NCI-H774 (cell line): ENCODE data around the gene DEAF1.

ENCODE experiments used
- DNase-seq: peaks from one replicate; lab custom pipeline; 2025; lab: John Stamatoyannopoulos, UW

DEAF1 gene

DNA sequence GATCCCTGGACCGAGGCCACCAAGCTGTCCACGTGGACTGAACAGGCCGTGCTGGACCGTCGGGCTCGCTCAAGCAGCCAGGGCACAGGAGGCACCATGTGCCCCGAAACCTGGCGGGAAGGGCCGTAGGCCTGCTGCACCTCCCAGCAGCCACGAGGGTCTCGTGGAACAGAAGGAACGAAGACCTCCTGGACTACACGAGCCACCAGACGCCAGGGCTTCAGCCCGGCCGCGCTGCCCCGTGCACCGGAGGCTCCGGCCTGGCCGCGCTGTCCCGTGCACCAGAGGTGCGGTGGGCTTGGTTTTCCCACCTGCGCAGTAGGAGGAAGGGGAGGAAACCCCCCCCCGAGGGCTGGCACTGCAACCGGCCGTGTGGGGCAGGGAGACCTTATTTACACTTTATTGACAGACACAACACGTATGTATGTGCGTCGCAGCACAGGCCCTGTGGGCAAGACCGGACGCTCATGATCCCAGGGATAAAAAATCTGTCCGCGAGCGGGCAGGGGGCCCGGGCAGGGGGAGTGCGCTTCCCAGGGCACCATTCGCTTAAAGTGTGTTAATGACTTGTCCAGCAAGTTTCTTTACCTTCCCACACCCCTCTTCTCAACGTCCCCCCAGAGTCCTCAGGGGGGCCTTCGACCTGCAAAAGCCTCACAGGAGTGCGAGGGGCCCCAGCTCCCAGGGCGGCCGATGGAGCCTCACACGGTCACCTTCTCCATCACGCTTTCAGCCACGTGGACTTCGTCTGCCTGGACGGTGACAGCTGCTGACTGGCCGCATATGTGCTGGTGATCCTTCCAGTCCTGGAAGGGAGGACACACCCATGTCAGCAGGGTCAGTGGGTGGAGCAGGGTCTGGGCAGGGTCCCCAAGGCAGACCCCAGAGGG is 50.9 kb downstream of the DEAF1 start:
- no peak for DNase-seq

DNA sequence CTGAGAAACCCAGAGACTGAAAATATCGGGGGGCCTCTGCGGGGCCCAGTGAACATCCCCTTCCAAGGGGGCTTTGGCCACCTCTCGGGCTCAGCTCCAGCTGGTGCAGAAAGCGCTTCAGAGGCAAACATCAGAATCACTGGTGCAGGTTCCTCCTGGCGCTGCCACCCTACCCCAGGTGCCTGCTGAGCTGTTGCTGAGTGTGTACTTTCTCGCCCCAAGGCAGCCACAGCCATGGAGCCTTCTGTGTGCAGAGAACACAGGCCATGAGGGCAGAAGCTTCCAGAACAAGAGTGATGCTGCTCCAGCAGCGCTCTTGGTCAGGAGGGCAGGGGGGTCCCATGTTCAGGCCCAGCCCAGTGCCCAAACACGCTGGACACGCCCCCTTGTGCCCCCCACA is 51.7 kb downstream of the DEAF1 start:
- no peak for DNase-seq

DNA sequence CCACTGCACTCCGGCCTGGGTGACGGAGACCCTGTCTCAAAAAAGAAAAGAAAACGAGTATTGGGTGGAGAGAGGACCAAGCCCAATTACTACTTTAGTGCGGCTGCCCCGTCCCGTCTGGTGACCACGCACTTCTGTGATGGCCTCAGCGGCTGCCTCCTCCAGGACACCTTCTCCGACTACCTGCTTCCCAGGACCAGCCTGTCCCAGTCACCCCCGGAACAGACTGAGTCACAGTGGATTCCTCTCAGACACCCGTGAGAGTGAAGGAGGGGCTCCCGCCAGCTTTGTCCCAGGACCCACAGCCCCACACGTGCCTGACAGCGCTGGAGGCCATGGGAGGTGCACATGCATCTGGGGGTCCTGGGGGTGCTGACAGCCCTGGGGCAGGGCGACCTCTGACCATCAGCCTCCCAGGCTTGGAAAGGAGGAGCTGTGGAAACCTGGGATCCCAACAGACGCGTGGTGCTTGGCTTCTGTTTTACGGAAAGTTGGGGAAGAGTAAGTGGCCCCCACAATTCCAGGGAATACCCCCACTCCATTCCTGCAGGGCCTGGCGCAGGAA is 53.1 kb downstream of the DEAF1 start:
- no peak for DNase-seq

DNA sequence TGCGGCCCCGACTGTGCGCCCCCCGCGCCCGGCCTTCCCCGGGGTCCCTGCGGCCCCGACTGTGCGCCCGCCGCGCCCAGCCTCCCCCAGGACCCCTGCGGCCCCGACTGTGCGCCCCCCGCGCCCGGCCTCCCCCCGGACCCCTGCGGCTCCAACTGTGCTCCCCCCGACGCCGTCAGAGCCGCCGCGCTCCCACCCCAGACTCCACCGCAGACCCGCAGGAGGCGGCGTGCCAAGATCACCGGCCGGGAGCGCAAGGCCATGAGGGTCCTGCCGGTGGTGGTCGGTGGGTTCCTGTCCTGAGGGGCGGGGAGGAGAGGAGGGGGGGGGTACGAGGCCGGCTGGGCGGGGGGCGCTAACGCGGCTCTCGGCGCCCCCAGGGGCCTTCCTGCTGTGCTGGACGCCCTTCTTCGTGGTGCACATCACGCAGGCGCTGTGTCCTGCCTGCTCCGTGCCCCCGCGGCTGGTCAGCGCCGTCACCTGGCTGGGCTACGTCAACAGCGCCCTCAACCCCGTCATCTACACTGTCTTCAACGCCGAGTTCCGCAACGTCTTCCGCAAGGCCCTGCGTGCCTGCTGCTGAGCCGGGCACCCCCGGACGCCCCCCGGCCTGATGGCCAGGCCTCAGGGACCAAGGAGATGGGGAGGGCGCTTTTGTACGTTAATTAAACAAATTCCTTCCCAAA is 54.9 kb downstream of the DEAF1 start:
- DNase-seq: no peak

DNA sequence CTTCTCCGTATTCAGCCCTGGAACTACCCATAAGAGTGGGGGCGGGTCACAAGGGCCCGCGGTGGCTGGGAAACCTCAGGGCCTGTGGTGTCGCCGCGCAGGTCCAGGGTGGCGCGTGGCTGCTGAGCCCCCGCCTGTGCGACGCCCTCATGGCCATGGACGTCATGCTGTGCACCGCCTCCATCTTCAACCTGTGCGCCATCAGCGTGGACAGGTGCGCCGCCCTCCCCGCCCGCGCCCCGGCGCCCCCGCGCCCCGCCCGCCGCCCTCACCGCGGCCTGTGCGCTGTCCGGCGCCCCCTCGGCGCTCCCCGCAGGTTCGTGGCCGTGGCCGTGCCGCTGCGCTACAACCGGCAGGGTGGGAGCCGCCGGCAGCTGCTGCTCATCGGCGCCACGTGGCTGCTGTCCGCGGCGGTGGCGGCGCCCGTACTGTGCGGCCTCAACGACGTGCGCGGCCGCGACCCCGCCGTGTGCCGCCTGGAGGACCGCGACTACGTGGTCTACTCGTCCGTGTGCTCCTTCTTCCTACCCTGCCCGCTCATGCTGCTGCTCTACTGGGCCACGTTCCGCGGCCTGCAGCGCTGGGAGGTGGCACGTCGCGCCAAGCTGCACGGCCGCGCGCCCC is 55.6 kb downstream of the DEAF1 start:
- DNase-seq: no peak

DNA sequence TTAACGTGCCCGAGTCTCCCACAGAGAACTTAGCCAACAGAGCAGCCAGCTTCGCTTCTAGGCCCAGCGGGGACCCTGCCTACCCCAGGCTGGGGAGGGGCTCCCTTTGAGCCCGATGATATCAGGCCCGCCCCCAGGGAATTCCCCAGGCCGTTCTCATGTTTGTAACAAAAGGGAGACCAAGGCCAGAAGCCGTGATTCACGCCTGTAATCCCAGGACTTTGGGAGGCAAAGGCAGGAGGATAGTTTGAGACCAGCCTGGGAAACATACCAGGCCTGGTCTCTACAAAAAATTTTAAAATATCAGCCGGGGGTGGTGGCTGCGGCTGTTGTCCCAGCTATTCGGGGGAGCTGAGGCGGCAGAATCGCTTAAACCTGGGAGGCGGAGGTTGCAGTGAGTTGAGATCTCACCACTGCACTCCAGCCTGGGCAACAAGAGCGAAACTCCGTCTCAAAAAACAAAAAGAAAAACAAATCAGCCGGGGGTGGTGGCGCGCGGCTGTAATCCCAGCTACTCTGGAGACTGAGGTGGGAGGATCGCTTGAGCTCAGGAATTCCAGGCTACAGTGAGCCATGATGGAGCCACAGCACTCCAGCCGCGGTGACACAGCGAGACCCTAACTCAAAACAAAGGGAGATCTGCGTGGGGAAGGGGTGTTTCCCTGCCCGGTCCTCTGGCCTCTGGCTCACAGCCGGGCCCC is 56.2 kb downstream of the DEAF1 start:
- DNase-seq: no peak

DNA sequence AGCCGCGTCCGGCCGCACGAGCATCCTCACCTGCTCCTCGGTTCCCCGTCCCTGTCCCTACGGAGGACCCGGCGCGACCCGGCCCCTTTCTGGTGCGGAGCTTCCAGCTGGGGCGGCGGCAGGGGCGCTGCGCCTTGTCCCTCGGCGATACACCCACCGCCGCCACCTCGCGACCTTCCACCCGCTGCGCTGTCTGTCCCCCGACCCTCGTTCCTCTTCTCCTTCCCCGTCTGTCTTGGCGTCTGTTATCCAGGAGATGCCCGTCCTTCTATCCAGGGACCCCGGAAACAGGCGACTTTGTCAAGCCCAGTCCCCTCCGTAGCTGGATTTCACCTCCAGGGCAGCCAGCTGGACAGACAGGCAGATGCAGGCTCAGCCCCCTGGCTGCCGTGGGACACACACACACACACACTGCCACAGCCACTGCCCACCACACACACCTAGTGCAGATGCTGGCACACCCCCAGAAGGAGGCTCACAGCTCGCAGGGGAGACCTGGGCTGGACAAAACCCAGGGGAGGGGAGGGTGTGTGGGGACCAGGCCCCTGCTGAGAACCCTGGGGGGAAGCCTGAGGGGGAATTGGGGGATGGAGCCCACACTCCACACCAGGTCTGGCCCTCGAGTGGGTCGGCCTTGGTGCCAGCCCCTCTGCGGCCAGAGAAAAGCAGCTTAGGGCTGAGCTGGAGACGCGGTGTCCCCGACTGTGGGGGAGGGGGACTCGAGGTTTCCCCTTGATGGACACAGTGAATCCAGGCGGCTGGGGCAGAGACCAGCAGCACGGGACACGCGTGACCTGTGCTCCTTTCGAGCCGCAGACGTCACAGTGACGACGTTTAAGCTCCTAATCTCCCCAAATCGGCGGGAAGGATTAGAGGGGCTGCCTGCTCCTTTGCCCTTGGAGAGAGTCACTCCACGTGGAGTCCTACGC is 57.2 kb downstream of the DEAF1 start:
- DNase-seq: no peak

DNA sequence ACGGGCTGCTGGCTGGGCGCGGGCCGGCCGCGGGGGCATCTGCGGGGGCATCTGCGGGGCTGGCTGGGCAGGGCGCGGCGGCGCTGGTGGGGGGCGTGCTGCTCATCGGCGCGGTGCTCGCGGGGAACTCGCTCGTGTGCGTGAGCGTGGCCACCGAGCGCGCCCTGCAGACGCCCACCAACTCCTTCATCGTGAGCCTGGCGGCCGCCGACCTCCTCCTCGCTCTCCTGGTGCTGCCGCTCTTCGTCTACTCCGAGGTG is 57.8 kb downstream of the DEAF1 start:
- DNase-seq: no peak

DNA sequence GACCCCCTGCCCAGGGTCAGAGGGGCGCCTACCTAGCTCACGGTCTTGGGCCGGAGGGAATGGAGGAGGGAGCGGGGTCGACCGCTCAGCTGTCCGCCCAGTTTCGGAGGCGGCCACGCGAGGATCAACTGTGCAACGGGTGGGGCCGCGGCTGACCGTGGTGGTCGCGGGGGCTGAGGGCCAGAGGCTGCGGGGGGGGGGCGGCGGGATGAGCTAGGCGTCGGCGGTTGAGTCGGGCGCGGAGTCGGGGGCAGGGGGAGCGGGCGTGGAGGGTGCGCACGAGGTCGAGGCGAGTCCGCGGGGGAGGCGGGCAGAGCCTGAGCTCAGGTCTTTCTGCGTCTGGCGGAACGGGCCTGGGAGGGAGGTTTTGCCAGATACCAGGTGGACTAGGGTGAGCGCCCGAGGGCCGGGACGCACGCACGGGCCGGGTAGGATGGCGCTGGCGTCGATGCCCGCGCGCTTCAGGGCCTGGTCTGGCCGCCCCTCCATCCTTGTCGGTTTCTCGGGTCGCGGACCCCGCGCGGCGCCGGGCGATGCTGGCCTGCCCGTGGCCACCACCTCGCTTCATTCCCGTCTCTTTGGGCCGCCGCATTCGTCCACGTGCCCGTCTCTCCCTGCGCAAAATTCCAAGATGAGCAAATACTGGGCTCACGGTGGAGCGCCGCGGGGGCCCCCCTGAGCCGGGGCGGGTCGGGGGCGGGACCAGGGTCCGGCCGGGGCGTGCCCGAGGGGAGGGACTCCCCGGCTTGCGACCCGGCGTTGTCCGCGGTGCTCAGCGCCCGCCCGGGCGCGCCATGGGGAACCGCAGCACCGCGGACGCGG is 58.3 kb downstream of the DEAF1 start, which contains the start of gene DRD4:
TSS of gene DRD4 (plus strand) at position 759 of the 822 bp plus-strand sequence. CDS start at position 795, 36 bp downstream.
- no peak for DNase-seq

DNA sequence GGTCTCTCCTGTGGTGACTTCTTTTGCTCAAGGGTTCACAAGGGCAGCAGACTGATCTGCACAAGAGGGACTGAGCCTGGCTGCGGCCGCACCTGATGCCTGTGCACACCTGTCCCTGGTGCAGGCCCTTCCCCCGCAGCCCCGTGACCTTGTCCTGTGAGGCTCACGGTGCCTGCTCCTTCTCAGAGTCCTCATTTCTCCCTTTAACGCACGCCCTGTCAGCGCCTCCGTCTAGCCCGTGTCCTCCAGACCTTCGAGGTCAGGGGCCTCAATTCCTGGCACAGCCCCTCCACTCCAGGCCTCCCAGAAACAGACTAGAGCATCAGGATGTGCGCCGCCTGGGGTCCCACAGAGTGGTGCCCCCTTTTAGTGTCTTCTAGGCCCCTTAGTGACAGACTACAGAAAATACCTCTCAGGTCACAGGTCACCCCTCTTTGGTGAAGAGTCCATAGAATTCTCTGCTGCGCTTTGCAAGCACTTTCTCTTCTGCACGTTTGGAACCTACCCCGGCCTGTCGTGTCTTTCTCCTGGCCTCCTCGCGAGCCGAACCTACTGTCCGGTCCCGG is 59.0 kb downstream of the DEAF1 start:
- no peak for DNase-seq

DNA sequence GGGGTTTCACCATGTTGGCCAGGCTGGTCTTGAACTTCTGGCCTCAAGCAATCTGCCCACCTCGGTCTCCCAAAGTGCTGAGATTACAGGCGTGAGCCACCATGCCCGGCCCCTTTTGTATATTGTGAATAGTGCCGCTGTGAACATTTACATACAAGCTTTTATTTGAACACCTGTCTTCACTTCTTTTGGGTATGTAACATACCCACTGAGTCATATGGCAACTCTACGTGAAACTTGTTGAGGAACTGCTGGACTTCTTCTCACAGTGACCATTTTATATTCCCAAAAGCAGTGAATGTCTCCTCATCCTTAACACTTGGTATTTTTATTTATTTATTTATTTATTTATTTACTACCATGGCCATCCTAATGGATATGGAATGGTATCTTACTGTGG is 64.2 kb downstream of the DEAF1 start:
- no peak for DNase-seq

DNA sequence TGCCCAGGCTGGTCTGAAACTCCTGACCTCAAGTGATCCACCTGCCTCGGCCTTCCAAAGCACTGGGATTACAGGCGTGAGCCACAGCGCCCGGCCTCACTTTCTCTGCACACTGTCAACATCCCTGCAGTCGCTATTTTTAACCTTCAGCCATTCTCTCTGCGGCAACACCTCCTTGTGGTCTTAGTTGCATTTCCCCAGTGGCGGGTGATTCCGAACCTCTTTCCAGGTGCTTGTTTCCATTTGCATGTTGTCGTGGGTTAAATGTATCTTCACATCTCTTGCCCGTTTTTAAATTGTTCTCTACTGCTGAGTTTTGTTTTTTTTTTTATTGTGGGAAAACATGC is 65.8 kb downstream of the DEAF1 start:
- DNase-seq: no peak

DNA sequence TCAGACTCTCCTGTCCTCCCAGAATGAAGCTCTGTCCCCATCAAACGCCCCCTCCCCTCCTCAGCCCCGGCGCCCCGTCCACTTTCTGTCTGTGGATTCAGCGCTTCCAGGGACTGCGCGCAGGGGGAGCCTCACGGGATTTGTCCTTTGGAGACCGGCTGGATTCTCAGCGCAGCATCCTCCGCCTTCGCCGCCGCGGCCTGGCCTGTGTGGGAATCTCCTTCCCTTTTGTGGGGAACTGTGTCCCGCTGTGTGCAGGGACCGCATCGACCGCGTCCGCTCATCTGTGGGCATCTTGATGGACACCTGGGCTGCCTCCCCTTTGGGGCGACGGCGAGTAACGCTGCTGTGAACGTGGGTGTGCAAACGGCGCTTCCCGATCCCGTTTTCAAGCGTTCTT is 67.0 kb downstream of the DEAF1 start:
- no peak for DNase-seq

DNA sequence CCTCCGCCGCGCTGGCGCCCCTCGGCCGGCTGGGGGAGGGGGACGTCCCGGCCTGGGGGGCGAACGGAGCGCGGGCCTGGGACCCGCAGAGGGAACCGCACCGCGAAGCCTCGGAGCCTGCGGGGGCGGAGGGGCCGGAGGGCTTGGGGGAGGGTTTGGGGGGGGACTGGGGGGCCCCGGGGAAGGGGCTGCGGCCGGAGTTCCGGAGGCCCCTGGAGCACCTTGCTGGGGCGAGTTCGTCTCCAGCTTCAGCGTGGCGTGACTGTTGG is 67.8 kb downstream of the DEAF1 start:
- no peak for DNase-seq

DNA sequence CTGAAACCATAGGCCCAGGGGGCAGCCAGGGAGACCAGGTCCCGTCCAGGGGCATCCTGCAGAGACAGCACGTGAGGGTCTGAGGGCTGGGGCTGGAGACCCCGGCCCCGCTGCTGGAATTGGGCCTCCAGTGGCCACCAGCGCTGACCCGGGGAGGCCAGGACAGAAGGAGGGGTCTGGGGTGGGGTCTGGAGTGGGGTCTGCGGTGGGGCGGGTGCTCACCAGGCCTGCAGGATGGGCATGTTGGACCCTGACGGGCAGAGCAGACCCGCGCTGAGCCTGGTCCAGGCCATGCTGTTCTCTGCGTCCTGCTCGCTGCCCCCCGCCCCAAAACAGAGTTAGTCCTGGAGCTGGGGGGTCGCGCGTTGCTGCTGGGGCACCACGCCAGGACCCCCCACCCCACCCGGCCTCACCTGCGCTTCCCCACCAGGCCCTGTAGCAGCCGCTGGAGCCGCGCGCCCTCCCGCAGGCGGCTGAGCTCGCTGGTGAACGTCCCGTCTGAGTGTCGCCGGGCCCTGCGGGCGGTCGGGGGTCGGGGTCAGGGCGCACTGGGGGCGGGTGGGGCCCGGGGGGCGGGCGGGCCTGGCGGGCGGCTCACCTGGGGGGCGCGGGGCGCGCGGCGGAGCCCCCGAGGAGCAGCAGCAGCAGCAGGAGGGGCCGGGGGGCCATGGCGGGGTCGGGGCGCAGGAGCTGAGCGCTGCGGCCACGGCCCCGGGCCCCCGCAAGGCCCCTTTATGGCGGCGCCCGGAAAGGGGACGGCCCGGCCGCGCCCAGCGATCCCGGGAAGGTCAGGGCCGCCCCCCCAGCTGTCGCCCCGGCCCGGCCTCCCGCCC is 68.3 kb downstream of the DEAF1 start, which contains the start of gene SCT:
TSS of gene SCT (minus strand) at position 707 of the 833 bp plus-strand sequence. CDS start at position 669, 38 bp downstream.
- DNase-seq: no peak

DNA sequence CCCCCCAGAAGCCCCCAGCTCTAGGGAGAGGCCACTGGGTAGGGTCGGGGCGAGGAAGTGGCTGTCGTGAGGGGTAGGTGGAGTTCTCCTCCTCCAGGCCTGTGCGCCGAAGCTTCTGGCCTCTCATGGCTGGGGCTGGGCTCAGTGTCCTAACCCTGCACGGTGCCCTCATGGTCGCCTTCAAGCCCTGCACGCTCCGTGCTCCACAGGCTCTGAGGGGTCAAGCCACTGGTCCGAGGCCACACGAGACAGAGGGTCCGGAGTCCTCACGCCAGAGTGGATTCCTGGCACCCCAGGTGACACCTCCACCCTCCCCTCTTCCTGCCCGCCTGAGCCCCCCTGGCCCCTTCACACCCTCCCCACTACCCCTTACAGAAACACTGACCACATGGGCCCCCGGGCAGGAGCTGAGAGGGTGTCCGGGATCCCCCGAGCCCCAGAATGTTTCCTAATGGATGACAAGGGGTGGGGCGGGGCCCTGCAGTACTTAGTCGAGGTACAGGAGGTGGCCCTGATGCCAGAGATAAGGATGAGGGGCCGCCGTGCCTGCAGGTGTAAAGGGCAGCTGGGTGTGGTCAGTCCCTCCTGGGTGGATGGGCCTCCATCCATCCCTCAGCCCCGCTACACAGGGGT is 69.3 kb downstream of the DEAF1 start:
- DNase-seq: no peak

DNA sequence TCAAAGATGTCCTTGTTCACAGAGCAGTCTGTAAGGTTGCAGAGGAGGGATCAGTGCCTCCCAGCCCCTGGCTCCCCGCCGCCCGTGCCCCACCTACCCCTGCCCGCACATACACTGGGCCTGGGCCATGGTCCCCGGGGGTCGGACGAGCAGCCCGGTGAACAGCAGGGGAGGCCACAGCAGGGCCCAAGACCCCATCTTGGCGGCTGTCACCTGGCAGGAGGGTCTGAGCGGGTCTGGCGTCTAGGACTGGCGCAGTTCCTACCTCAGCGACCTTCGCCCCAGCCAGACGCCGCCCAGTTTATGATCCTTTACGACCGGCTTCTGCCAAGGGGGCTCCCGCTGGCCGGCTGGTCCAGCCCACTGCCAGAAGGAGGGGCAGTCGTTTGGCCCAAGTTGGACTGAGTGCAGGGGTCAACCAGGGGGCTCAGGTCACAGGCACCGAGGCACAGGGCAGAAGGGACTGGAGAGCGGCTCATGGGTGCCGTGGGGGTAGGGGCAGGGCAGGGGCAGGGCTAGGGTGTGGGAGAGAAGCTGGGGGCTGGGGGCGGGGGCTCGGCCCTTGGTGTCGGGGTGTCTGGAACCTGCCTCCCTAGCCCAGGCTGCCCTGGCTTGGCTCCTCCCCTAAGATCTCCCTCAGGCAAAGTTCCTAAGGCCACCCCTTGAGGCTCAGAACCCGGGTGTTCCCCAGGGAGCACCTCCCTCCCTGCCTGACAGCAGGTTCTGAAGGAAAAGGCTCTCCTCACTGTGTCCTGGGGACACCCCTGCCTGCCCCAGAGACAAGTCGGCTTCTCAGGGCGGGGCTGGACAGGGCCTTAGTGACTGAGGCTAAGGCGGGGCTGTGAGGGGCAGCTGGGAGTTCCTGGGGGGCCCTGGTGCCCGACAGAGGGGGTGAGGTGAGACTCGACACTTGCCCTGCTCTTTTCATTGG is 70.1 kb downstream of the DEAF1 start, which contains the start of gene CDHR5:
TSS of gene CDHR5 (minus strand) at position 251 of the 931 bp plus-strand sequence. CDS start at position 198, 53 bp downstream.
- no peak for DNase-seq
